ENCODE results near the gene BEND6.

DNA sequence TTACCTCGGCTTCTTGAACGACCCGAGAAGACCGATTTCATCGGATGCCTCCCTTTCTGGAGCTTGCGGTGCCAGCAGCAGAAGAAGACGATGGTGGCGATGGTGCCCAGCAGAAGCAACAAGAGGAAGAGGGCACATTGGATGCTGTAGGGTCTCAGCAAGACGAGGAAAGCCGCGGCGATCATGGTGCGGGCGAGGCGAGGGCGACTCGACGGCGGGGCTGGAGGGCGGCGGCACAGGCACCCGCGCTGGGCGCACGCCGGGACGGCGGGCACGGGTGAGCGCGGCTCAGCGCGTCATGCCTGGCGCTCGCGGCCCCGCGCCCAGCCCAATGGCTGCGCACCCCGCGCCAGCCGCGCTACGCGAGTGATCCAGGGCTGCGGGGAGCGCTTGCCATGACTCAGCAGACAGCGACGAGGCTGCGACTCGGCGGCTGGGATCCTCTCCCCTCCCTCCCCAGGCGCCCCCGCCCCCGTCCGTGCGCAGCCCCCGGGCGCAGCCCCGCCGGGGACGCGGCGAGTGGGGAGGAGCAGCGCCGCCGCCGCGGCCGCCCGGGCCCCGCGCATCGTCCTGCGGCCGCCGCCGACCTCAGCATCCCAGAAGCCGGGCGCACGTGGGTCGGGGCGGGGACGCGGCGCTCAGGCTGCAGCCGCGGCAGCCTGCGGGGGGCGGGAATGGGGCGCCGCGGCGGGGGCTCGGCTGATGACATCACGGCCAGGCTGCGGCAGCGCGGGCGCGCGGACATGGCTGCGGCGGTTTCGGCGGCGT, at the start of gene BEND6:
- TF ChIP-seq, protein P1, sequence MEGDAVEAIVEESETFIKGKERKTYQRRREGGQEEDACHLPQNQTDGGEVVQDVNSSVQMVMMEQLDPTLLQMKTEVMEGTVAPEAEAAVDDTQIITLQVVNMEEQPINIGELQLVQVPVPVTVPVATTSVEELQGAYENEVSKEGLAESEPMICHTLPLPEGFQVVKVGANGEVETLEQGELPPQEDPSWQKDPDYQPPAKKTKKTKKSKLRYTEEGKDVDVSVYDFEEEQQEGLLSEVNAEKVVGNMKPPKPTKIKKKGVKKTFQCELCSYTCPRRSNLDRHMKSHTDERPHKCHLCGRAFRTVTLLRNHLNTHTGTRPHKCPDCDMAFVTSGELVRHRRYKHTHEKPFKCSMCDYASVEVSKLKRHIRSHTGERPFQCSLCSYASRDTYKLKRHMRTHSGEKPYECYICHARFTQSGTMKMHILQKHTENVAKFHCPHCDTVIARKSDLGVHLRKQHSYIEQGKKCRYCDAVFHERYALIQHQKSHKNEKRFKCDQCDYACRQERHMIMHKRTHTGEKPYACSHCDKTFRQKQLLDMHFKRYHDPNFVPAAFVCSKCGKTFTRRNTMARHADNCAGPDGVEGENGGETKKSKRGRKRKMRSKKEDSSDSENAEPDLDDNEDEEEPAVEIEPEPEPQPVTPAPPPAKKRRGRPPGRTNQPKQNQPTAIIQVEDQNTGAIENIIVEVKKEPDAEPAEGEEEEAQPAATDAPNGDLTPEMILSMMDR (IDR thresholded peaks at IDR 0.05) = no peak
- TF ChIP-seq POLR2AphosphoS5 (IDR thresholded peaks at IDR 0.05) = no peak
- TF ChIP-seq EP300 (IDR thresholded peaks at IDR 0.05) = no peak
- TF ChIP-seq POLR2A (IDR thresholded peaks at IDR 0.05) = no peak
